ENCODE results near the gene PPP3CA. TPM values are rescaled to one million over a fixed set of nuclear protein-coding genes. Genes with fewer than 3 reads are reported as not detected.

Gene PPP3CA
- total RNA-seq, 1 donor from 2014 or later: 38.4 TPM

- H2AFZ ChIP-seq (replicated peaks): no peak overlapping the region
- no peaks in the 10 kb centered on the region for H4K20me1 ChIP-seq (ENCODE audit: low read depth)
- H3K79me2 ChIP-seq (ENCODE audit: low read depth): no peaks in the 10 kb centered on the region
- Mint-ChIP-seq H3K4me3 (no peak overlapping the region), H3K27ac (no peak overlapping the region), H3K36me3 (peaks cover 4% of the 10 kb centered on the region), H3K27me3 (ENCODE audit: insufficient read depth, low read depth) (peaks cover 3% of the 10 kb centered on the region), H3K9me3 (no peaks in the 10 kb centered on the region), H3K4me1 (peaks cover 6% of the 10 kb centered on the region)
- H3K9me3 ChIP-seq (ENCODE audit: low read depth): no peaks in the 10 kb centered on the region
- no peak for DNase-seq (ENCODE audit: low spot score)
- no peaks in the 10 kb centered on the region for H3K27me3 ChIP-seq
- H3K9ac ChIP-seq: no peak overlapping the region
- H3K27ac ChIP-seq: no peak overlapping the region
- H3K4me1 ChIP-seq: peaks cover 8% of the 10 kb centered on the region
- no peaks in the 10 kb centered on the region for H3F3A ChIP-seq (ENCODE audit: low read depth)
- H3K4me2 ChIP-seq: no peak overlapping the region
- H3K36me3 ChIP-seq: no peaks in the 10 kb centered on the region
- no peak for TF ChIP-seq CTCF (IDR thresholded peaks at IDR 0.05)
- TF ChIP-seq EZH2 (IDR thresholded peaks at IDR 0.05): no peak
- no peak for TF ChIP-seq EZH2phosphoT487 (IDR thresholded peaks at IDR 0.05)
- H3K4me3 ChIP-seq: no peak overlapping the region
Observed at GRCh38 chr4:101019313-101019712, 328.0 kb downstream of the PPP3CA start.

GRCh38 chr4:101018836-101019235 lies 328.5 kb downstream of the PPP3CA start:
- Histone ChIP-seq H3K9me3 (ENCODE audit: low read depth) (no peaks in the 10 kb centered on the region), H3K36me3 (no peaks in the 10 kb centered on the region), H3K9ac (no peak overlapping the region), H3K4me1 (peaks cover 8% of the 10 kb centered on the region), H2AFZ (replicated peaks) (no peak overlapping the region), H3K79me2 (ENCODE audit: low read depth) (no peaks in the 10 kb centered on the region), H3K27me3 (no peaks in the 10 kb centered on the region), H3K4me3 (no peak overlapping the region), H4K20me1 (ENCODE audit: low read depth) (no peaks in the 10 kb centered on the region), H3F3A (ENCODE audit: low read depth) (no peaks in the 10 kb centered on the region), H3K27ac (no peak overlapping the region), H3K4me2 (no peak overlapping the region)
- no peaks in the 10 kb centered on the region for H3K9me3 Mint-ChIP-seq
- DNase-seq (ENCODE audit: low spot score): no peak
- peaks cover 4% of the 10 kb centered on the region for H3K36me3 Mint-ChIP-seq
- H3K27ac Mint-ChIP-seq: no peak overlapping the region
- no peak overlapping the region for H3K4me3 Mint-ChIP-seq
- TF ChIP-seq EZH2phosphoT487 (IDR thresholded peaks at IDR 0.05): no peak
- no peak for TF ChIP-seq CTCF (IDR thresholded peaks at IDR 0.05)
- no peak for TF ChIP-seq EZH2 (IDR thresholded peaks at IDR 0.05)
- H3K27me3 Mint-ChIP-seq (ENCODE audit: insufficient read depth, low read depth): peaks cover 3% of the 10 kb centered on the region
- peaks cover 6% of the 10 kb centered on the region for H3K4me1 Mint-ChIP-seq

- Mint-ChIP-seq H3K9me3 (no peaks in the 10 kb centered on the region), H3K4me3 (no peak overlapping the region), H3K36me3 (no peaks in the 10 kb centered on the region), H3K27me3 (ENCODE audit: insufficient read depth, low read depth) (peaks cover 3% of the 10 kb centered on the region), H3K4me1 (no peaks in the 10 kb centered on the region), H3K27ac (no peak overlapping the region)
- Histone ChIP-seq H2AFZ (replicated peaks) (no peak overlapping the region), H3K79me2 (ENCODE audit: low read depth) (no peaks in the 10 kb centered on the region), H3K27ac (no peak overlapping the region), H3K4me1 (no peaks in the 10 kb centered on the region), H3K4me3 (no peak overlapping the region), H3K9me3 (ENCODE audit: low read depth) (no peaks in the 10 kb centered on the region), H3K9ac (no peak overlapping the region), H4K20me1 (ENCODE audit: low read depth) (no peaks in the 10 kb centered on the region), H3F3A (ENCODE audit: low read depth) (no peaks in the 10 kb centered on the region), H3K27me3 (no peaks in the 10 kb centered on the region), H3K36me3 (no peaks in the 10 kb centered on the region), H3K4me2 (no peak overlapping the region)
- no peak for TF ChIP-seq CTCF (IDR thresholded peaks at IDR 0.05)
- no peak for TF ChIP-seq EZH2 (IDR thresholded peaks at IDR 0.05)
- no peak for DNase-seq (ENCODE audit: low spot score)
Observed at GRCh38 chr4:101014417-101014816, 332.9 kb downstream of the PPP3CA start.

All from neural progenitor cell (in vitro differentiated cells).